Testis (tissue), 2 donors: ENCODE results near the gene NOC2L.

Source experiments
- CTCF ChIP-seq, 3 experiments: fragments of 450-650 bp in 2 of 3; fragments of 200-600 bp in 1 of 3; sonication (generic) in 1 of 3; IDR thresholded peaks; one replicate each; pipeline ENCODE4 v1.5.1; 2016 to 2019; ENCODE audit warnings: antibody characterized with exemption in 3 of 3, mild to moderate bottlenecking in 2 of 3, moderate library complexity in 1 of 3
- POLR2A ChIP-seq: fragments of 450-650 bp; IDR thresholded peaks from one replicate; pipeline ENCODE4 v1.6.1; 2017; ENCODE audit warnings: antibody characterized with exemption, mild to moderate bottlenecking, moderate library complexity

GRCh38 chr1:996851-997712 lies 38.0 kb upstream of the NOC2L start:
- TF ChIP-seq CTCF (IDR thresholded peaks at IDR 0.05) = no peak
- no peak for TF ChIP-seq POLR2A
